Adrenal gland (tissue), 5 donors: Measurements from ENCODE around the gene PPP1R12B.

Source experiments
- CTCF ChIP-seq, 6 experiments: fragments of 450-650 bp in 4 of 6; fragments of 200-600 bp in 2 of 6; sonication (generic) in 1 of 6; IDR thresholded peaks; 1 replicate in 5 of 6; 2 replicates in 1 of 6; pipeline versions ENCODE4 v1.5.1 to v1.8.0; 2016 to 2021; ENCODE audit warnings: antibody characterized with exemption in 6 of 6, mild to moderate bottlenecking in 2 of 6, moderate library complexity in 1 of 6
- POLR2A ChIP-seq, 2 donors: fragments of 450-650 bp; IDR thresholded peaks; one replicate each; pipeline ENCODE4 v1.6.1; 2017; ENCODE audit warnings: antibody characterized with exemption in 2 of 2, mild to moderate bottlenecking in 2 of 2, moderate library complexity in 1 of 2
- donor health status: DM: no; HTN: no; CAD: no.

- TF ChIP-seq CTCF (IDR thresholded peaks at IDR 0.05) (no peak), POLR2A (IDR thresholded peaks at IDR 0.05) (no peak)
These were observed 84.9 kb downstream of the PPP1R12B start for GRCh38 chr1:202433155-202434043.
